Activated naive CD8-positive, alpha-beta T cell treated with anti-CD3 and anti-CD28 coated beads for 36 hours (primary cell): ENCODE data around the gene ACOX3. TPM values are rescaled to one million over a fixed set of nuclear protein-coding genes. Genes with fewer than 3 reads are reported as not detected.
"Not testable (repeated sequence)": the region's sequence is repeated elsewhere in the genome, so short reads cannot be mapped to it uniquely, and the experiment has no call there.

Experiments used
- DNase-seq: peaks from one replicate; pipeline ENCODE4 v3.0.0; 2021
- H3K27ac Mint-ChIP-seq: one replicate; pipeline ENCODE4 v1.8.0; 2022; ENCODE audit warnings: mild to moderate bottlenecking, moderate library complexity, mixed read lengths
- H3K27me3 Mint-ChIP-seq: one replicate; pipeline ENCODE4 v1.8.0; 2022; ENCODE audit warnings: mild to moderate bottlenecking, mixed read lengths
- H3K36me3 Mint-ChIP-seq: one replicate; pipeline ENCODE4 v1.8.0; 2021; ENCODE audit warnings: mild to moderate bottlenecking, mixed read lengths
- H3K4me1 Mint-ChIP-seq: one replicate; pipeline ENCODE4 v1.8.0; 2021; ENCODE audit warnings: mixed read lengths
- H3K4me3 Mint-ChIP-seq: one replicate; pipeline ENCODE4 v1.8.0; 2022; ENCODE audit warnings: mild to moderate bottlenecking, moderate library complexity, mixed read lengths
- H3K9me3 Mint-ChIP-seq: one replicate; pipeline ENCODE4 v1.8.0; 2022; ENCODE audit warnings: mixed read lengths
- total RNA-seq, 2 experiments: library from RNA; stranded (reverse); gene quantifications; one replicate each; pipeline ENCODE4 v1.2.3, GENCODE V29; 2021

ACOX3 gene
- 10 to 100 TPM; 13.9 to 16.4 TPM for total RNA-seq

- DNase-seq: peak; percentile 96
- peaks cover 7% of the 10 kb centered on the region for H3K9me3 Mint-ChIP-seq
Observed at GRCh38 chr4:8440492-8441311, at the start of gene ACOX3, which contains the start of gene TRMT44. TSS of gene ACOX3 (minus strand) at chr4:8440723. CDS start at chr4:8416521, 24,202 bp downstream. TSS of gene TRMT44 (plus strand) at chr4:8440777. CDS start at chr4:8440823, 46 bp downstream.

GRCh38 chr4:8488791-8489369, 48.4 kb upstream of the ACOX3 start:
- Mint-ChIP-seq H3K27ac (no peak overlapping the region), H3K27me3 (no peaks in the 10 kb centered on the region)

More at GRCh38 chr4:8440492-8441311, at the start of gene ACOX3, which contains the start of gene TRMT44:
- peaks cover 58% of the 10 kb centered on the region for H3K4me1 Mint-ChIP-seq
- H3K27me3 Mint-ChIP-seq: no peaks in the 10 kb centered on the region
- peaks cover 32% of the 10 kb centered on the region for H3K36me3 Mint-ChIP-seq
- H3K27ac Mint-ChIP-seq: peak within 1 kb of the TSS; percentile 99
- H3K4me3 Mint-ChIP-seq: peak within 1 kb of the TSS; percentile 87

GRCh38 chr4:8486643-8487042, 46.1 kb upstream of the ACOX3 start:
- not testable (repeated sequence) for H3K36me3 Mint-ChIP-seq, DNase-seq, H3K4me3 Mint-ChIP-seq, H3K4me1 Mint-ChIP-seq, H3K27me3 Mint-ChIP-seq, H3K27ac Mint-ChIP-seq, H3K9me3 Mint-ChIP-seq

More at GRCh38 chr4:8488791-8489369, 48.4 kb upstream of the ACOX3 start:
- no peaks in the 10 kb centered on the region for H3K4me1 Mint-ChIP-seq
- peaks cover 6% of the 10 kb centered on the region for H3K36me3 Mint-ChIP-seq
- DNase-seq: no peak
- H3K9me3 Mint-ChIP-seq: no peaks in the 10 kb centered on the region
- no peak overlapping the region for H3K4me3 Mint-ChIP-seq

- H3K4me3 Mint-ChIP-seq: no peak overlapping the region
- H3K36me3 Mint-ChIP-seq: peaks cover 1% of the 10 kb centered on the region
- no peaks in the 10 kb centered on the region for H3K9me3 Mint-ChIP-seq
- H3K27ac Mint-ChIP-seq: no peak overlapping the region
- H3K4me1 Mint-ChIP-seq: no peaks in the 10 kb centered on the region
- DNase-seq: no peak
- H3K27me3 Mint-ChIP-seq: no peaks in the 10 kb centered on the region
Observed at GRCh38 chr4:8480221-8480620, 39.7 kb upstream of the ACOX3 start.

GRCh38 chr4:8478801-8479744, 38.5 kb upstream of the ACOX3 start:
- no peak for DNase-seq
- no peak overlapping the region for H3K4me3 Mint-ChIP-seq
- no peak overlapping the region for H3K27ac Mint-ChIP-seq
- H3K9me3 Mint-ChIP-seq: no peaks in the 10 kb centered on the region
- peaks cover 1% of the 10 kb centered on the region for H3K36me3 Mint-ChIP-seq
- H3K27me3 Mint-ChIP-seq: no peaks in the 10 kb centered on the region
- no peaks in the 10 kb centered on the region for H3K4me1 Mint-ChIP-seq

- Mint-ChIP-seq H3K4me3 (no peak overlapping the region), H3K27me3 (no peaks in the 10 kb centered on the region), H3K9me3 (no peaks in the 10 kb centered on the region), H3K36me3 (peaks cover 1% of the 10 kb centered on the region), H3K4me1 (no peaks in the 10 kb centered on the region), H3K27ac (no peak overlapping the region)
- no peak for DNase-seq
Observed at GRCh38 chr4:8478371-8478770, 37.8 kb upstream of the ACOX3 start.

GRCh38 chr4:8477676-8478075, 37.2 kb upstream of the ACOX3 start:
- Mint-ChIP-seq H3K9me3 (no peaks in the 10 kb centered on the region), H3K27me3 (no peaks in the 10 kb centered on the region), H3K4me3 (no peak overlapping the region), H3K4me1 (no peaks in the 10 kb centered on the region), H3K27ac (no peak overlapping the region), H3K36me3 (peaks cover 1% of the 10 kb centered on the region)
- no peak for DNase-seq

- no peaks in the 10 kb centered on the region for H3K9me3 Mint-ChIP-seq
- no peaks in the 10 kb centered on the region for H3K4me1 Mint-ChIP-seq
- H3K36me3 Mint-ChIP-seq: peaks cover 1% of the 10 kb centered on the region
- H3K4me3 Mint-ChIP-seq: no peak overlapping the region
- no peak for DNase-seq
- H3K27me3 Mint-ChIP-seq: no peaks in the 10 kb centered on the region
- H3K27ac Mint-ChIP-seq: no peak overlapping the region
Observed at GRCh38 chr4:8477095-8477635, 36.6 kb upstream of the ACOX3 start.

- no peaks in the 10 kb centered on the region for H3K9me3 Mint-ChIP-seq
- H3K27ac Mint-ChIP-seq: no peak overlapping the region
- H3K27me3 Mint-ChIP-seq: no peaks in the 10 kb centered on the region
- H3K4me3 Mint-ChIP-seq: no peak overlapping the region
- peaks cover 1% of the 10 kb centered on the region for H3K36me3 Mint-ChIP-seq
- H3K4me1 Mint-ChIP-seq: no peaks in the 10 kb centered on the region
- DNase-seq: no peak
Observed at GRCh38 chr4:8475751-8476575, 35.4 kb upstream of the ACOX3 start.

- Mint-ChIP-seq H3K9me3 (no peaks in the 10 kb centered on the region), H3K27ac (no peak overlapping the region), H3K4me1 (no peaks in the 10 kb centered on the region), H3K4me3 (no peak overlapping the region), H3K36me3 (peaks cover 1% of the 10 kb centered on the region), H3K27me3 (no peaks in the 10 kb centered on the region)
- DNase-seq: no peak
Observed at GRCh38 chr4:8474856-8475255, 34.3 kb upstream of the ACOX3 start.

GRCh38 chr4:8473920-8474590, 33.5 kb upstream of the ACOX3 start:
- H3K4me3 Mint-ChIP-seq: no peak overlapping the region
- H3K4me1 Mint-ChIP-seq: no peaks in the 10 kb centered on the region
- DNase-seq: no peak
- no peak overlapping the region for H3K27ac Mint-ChIP-seq
- no peaks in the 10 kb centered on the region for H3K27me3 Mint-ChIP-seq
- H3K9me3 Mint-ChIP-seq: no peaks in the 10 kb centered on the region
- H3K36me3 Mint-ChIP-seq: peaks cover 5% of the 10 kb centered on the region

GRCh38 chr4:8473198-8473919, 32.8 kb upstream of the ACOX3 start:
- peaks cover 6% of the 10 kb centered on the region for H3K36me3 Mint-ChIP-seq
- H3K27me3 Mint-ChIP-seq: no peaks in the 10 kb centered on the region
- H3K27ac Mint-ChIP-seq: no peak overlapping the region
- no peaks in the 10 kb centered on the region for H3K4me1 Mint-ChIP-seq
- DNase-seq: no peak
- H3K9me3 Mint-ChIP-seq: no peaks in the 10 kb centered on the region
- H3K4me3 Mint-ChIP-seq: no peak overlapping the region

- H3K27ac Mint-ChIP-seq: no peak overlapping the region
- H3K9me3 Mint-ChIP-seq: no peaks in the 10 kb centered on the region
- H3K27me3 Mint-ChIP-seq: no peaks in the 10 kb centered on the region
- H3K4me1 Mint-ChIP-seq: no peaks in the 10 kb centered on the region
- no peak for DNase-seq
- H3K4me3 Mint-ChIP-seq: no peak overlapping the region
- H3K36me3 Mint-ChIP-seq: peaks cover 6% of the 10 kb centered on the region
Observed at GRCh38 chr4:8472689-8473197, 32.2 kb upstream of the ACOX3 start.
